Smooth muscle cell (in vitro differentiated cells): ENCODE results near the gene PLSCR4. TPM values are rescaled to one million over a fixed set of nuclear protein-coding genes. Genes with fewer than 3 reads are reported as not detected.

Source experiments
- DNase-seq: peaks from one replicate; lab custom pipeline; 2025; ENCODE audit not compliant: unreplicated experiment; lab: John Stamatoyannopoulos, UW
- H2AFZ ChIP-seq: fragments of 200-600 bp; sonication (generic); 2 replicates; pipeline ENCODE4 v1.6.0; 2016; ENCODE audit warnings: antibody characterized with exemption, low read depth, mild to moderate bottlenecking
- H3F3A ChIP-seq: fragments of 200-600 bp; sonication (generic); 2 replicates; pipeline ENCODE4 v1.6.0; 2017; ENCODE audit warnings: antibody characterized with exemption, low read depth
- H3K27ac ChIP-seq: fragments of 200-600 bp; sonication (generic); 2 replicates; pipeline ENCODE4 v1.5.1; 2016; ENCODE audit warnings: low read depth, mild to moderate bottlenecking
- H3K27me3 ChIP-seq: fragments of 200-600 bp; sonication (generic); 2 replicates; pipeline ENCODE4 v1.6.1; 2016; ENCODE audit warnings: low read depth, mild to moderate bottlenecking
- H3K36me3 ChIP-seq: fragments of 200-600 bp; sonication (generic); 2 replicates; pipeline ENCODE4 v1.5.1; 2016; ENCODE audit warnings: low read depth
- H3K4me1 ChIP-seq: fragments of 200-600 bp; sonication (generic); 2 replicates; pipeline ENCODE4 v1.5.1; 2016; ENCODE audit warnings: low read depth
- H3K4me2 ChIP-seq: fragments of 200-600 bp; sonication (generic); 2 replicates; pipeline ENCODE4 v1.6.0; 2016; ENCODE audit warnings: mild to moderate bottlenecking
- H3K4me3 ChIP-seq: fragments of 200-600 bp; sonication (generic); 2 replicates; pipeline ENCODE4 v1.5.1; 2016; ENCODE audit warnings: mild to moderate bottlenecking
- H3K79me2 ChIP-seq: fragments of 200-600 bp; sonication (generic); 2 replicates; pipeline ENCODE4 v1.6.0; 2016; ENCODE audit warnings: low read depth, mild to moderate bottlenecking
- H3K9ac ChIP-seq: fragments of 200-600 bp; sonication (generic); 2 replicates; pipeline ENCODE4 v1.6.0; 2016; ENCODE audit warnings: low read depth
- H3K9me3 ChIP-seq: fragments of 200-600 bp; sonication (generic); replicated peaks from 2 replicates; pipeline ENCODE4 v1.5.1; 2016; ENCODE audit warnings: low read depth
- H4K20me1 ChIP-seq: fragments of 200-600 bp; sonication (generic); 2 replicates; pipeline ENCODE4 v1.6.0; 2016; ENCODE audit warnings: low read depth
- WGBS: methylation state at CpG from one replicate; pipeline ENCODE4 v1.1.7; 2016; ENCODE audit warnings: low lambda C conversion rate; 5-methylcytosine and 5-hydroxymethylcytosine counted together
- polyA plus RNA-seq: library from polyadenylated mRNA; unstranded; fragments of >200 nt; fragmentation: Nextera tagmentation; extraction: Ambion mirVana; gene quantifications from 2 replicates; pipeline ENCODE4 v1.2.1, GENCODE V29; 2016
- total RNA-seq: library from RNA; depleted of rRNA; stranded (reverse); fragments of >200 nt; gene quantifications from 2 replicates; pipeline ENCODE4 v1.2.3, GENCODE V29; 2014
- TF ChIP-seq, protein P1 (sequence below): fragments of 200-600 bp; sonication (generic); IDR thresholded peaks from 2 replicates; pipeline ENCODE4 v1.5.1; 2017; ENCODE audit warnings: borderline replicate concordance, mild to moderate bottlenecking, antibody characterized with exemption; ENCODE audit not compliant: insufficient read depth, poor library complexity, severe bottlenecking

The PLSCR4 gene
- total and polyA plus RNA-seq, 2 experiments from 2014 or later: 3.8 to 4.8 TPM

DNA sequence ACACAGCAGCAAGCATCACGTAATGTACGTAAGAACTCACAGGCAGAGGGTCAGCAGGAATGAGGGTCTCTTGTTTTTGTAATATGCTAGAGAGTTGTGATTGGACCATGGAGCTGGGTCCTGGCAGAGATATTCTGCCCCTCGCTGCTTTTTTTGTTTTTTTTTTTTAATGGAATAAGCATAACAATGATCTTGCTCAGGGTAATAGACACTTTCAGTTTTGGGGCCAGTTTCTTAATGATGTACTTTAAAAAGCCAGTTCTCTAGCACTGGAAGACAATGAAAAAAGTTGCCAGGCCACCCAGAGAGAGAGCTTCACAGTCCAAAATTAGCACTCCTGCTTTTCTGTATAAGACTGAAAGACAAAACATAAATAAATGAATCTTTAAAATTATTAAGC lies 29.0 kb upstream of the PLSCR4 start:
- Histone ChIP-seq H4K20me1 (no peaks in the 10 kb centered on the region), H3K9ac (no peak overlapping the region), H3K4me2 (no peak overlapping the region), H2AFZ (no peak overlapping the region), H3F3A (no peaks in the 10 kb centered on the region), H3K9me3 (no peaks in the 10 kb centered on the region), H3K4me3 (no peak overlapping the region), H3K36me3 (no peaks in the 10 kb centered on the region), H3K27ac (no peak overlapping the region), H3K79me2 (no peaks in the 10 kb centered on the region), H3K27me3 (no peaks in the 10 kb centered on the region), H3K4me1 (no peaks in the 10 kb centered on the region)
- TF ChIP-seq, protein P1, sequence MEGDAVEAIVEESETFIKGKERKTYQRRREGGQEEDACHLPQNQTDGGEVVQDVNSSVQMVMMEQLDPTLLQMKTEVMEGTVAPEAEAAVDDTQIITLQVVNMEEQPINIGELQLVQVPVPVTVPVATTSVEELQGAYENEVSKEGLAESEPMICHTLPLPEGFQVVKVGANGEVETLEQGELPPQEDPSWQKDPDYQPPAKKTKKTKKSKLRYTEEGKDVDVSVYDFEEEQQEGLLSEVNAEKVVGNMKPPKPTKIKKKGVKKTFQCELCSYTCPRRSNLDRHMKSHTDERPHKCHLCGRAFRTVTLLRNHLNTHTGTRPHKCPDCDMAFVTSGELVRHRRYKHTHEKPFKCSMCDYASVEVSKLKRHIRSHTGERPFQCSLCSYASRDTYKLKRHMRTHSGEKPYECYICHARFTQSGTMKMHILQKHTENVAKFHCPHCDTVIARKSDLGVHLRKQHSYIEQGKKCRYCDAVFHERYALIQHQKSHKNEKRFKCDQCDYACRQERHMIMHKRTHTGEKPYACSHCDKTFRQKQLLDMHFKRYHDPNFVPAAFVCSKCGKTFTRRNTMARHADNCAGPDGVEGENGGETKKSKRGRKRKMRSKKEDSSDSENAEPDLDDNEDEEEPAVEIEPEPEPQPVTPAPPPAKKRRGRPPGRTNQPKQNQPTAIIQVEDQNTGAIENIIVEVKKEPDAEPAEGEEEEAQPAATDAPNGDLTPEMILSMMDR: no peak
- DNase-seq: no peak
- WGBS: 85% methylated on average over 3 of the region's 3 CpGs

DNA sequence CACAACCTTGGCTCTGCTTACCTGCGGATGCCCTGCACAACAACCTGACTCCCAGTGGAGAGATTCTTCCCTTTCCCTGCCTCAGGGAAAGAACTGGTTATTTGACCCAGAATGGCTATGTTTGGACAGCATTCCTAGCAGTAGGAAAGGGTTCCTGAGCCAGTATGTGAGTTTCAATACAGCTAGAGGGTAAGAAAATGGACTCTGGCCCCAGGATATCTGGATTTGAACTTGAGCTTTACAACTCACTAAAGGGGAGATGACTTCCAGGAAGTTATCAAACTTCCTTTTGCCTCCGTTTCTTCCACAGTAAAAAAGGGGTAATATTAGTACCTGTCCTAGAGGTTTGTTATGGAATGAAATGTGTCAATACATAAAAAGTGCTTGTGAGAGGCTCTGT lies 28.1 kb upstream of the PLSCR4 start:
- Histone ChIP-seq H3K4me2 (no peak overlapping the region), H3K4me3 (no peak overlapping the region), H2AFZ (no peak overlapping the region), H3K9me3 (no peaks in the 10 kb centered on the region), H3K27ac (no peak overlapping the region), H3K4me1 (no peaks in the 10 kb centered on the region), H3F3A (no peaks in the 10 kb centered on the region), H3K36me3 (no peaks in the 10 kb centered on the region), H4K20me1 (no peaks in the 10 kb centered on the region), H3K27me3 (no peaks in the 10 kb centered on the region), H3K9ac (no peak overlapping the region), H3K79me2 (no peaks in the 10 kb centered on the region)
- no peak for DNase-seq
- TF ChIP-seq, protein P1: no peak
- 96% methylated on average over 2 of the region's 2 CpGs for WGBS

DNA sequence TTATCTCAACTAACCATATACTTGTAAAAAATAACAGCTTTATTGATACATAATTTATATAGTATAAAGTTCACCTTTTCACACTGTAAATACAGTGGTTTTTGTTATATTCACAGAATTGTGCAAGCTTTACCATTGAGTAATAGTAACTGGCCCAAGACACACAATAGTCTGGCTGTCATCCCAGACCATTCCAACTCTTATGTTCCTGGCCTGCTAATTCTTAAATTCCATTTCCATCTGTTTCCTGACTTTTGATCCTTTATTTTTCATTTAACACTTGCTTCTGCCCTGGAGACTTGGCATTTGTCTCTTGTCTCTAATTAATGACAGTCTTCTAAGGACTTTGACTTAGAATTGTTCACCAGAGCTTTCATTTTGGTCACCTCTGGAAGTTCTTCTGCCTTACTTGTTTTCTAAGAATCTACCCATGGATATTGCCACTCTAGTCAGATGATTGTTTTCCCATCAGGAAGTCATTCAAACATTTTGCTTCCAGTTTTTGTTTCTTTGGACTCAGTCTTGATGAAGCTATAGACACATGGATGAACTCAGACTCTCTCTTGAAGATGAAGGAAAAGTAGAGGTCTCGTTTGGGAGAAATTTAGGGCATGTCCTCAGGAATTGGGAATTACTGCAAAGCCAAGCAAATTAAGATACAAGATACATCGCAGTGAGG lies 27.2 kb upstream of the PLSCR4 start:
- TF ChIP-seq, protein P1: no peak
- DNase-seq: no peak
- 93% methylated on average over 2 of the region's 2 CpGs for WGBS
- no peak overlapping the region for H2AFZ ChIP-seq
- H3K36me3 ChIP-seq: no peaks in the 10 kb centered on the region
- no peaks in the 10 kb centered on the region for H3K79me2 ChIP-seq
- H4K20me1 ChIP-seq: no peaks in the 10 kb centered on the region
- no peak overlapping the region for H3K9ac ChIP-seq
- H3F3A ChIP-seq: no peaks in the 10 kb centered on the region
- H3K27me3 ChIP-seq: no peaks in the 10 kb centered on the region
- no peaks in the 10 kb centered on the region for H3K4me1 ChIP-seq
- H3K4me2 ChIP-seq: no peak overlapping the region
- no peak overlapping the region for H3K27ac ChIP-seq
- H3K9me3 ChIP-seq: no peaks in the 10 kb centered on the region
- H3K4me3 ChIP-seq: no peak overlapping the region

DNA sequence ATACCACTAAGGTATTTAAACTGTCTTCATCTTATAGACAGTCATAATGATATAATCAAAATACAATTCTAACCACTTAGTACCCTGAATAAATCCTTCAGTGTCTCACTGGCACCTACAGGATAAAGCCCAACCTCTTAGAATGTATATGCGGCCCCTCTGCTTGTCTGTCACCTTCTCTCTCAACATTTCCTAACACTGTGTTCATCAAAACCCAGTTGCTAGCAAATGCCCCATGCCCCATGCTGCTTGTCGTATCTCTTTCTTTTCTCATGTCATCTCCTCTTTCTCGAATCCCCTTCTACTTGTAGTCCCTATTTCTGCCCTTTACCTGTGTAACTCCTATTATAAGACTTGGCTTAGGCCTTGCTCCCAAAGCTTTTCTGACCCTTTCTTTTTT lies 24.6 kb upstream of the PLSCR4 start:
- Histone ChIP-seq H3K4me2 (no peak overlapping the region), H3K9me3 (no peaks in the 10 kb centered on the region), H3K27me3 (no peaks in the 10 kb centered on the region), H3F3A (no peaks in the 10 kb centered on the region), H3K4me1 (no peaks in the 10 kb centered on the region), H3K27ac (no peak overlapping the region), H4K20me1 (no peaks in the 10 kb centered on the region), H3K4me3 (no peak overlapping the region), H3K79me2 (no peaks in the 10 kb centered on the region), H2AFZ (no peak overlapping the region), H3K36me3 (no peaks in the 10 kb centered on the region), H3K9ac (no peak overlapping the region)
- no peak for DNase-seq
- 94% methylated on average over 3 of the region's 3 CpGs for WGBS
- TF ChIP-seq, protein P1: no peak
